Measurements from ENCODE around the gene FAM241B. TPM values are rescaled to one million over a fixed set of nuclear protein-coding genes. Genes with fewer than 3 reads are reported as not detected.

FAM241B gene
- total RNA-seq, 1 donor from 2014 or later = 1.00 TPM

- no peak overlapping the region for H3K4me3 Mint-ChIP-seq
- CTCF ChIA-PET = no interaction called here
- peaks cover 9% of the 10 kb centered on the region for H3K4me1 Mint-ChIP-seq
These were observed 11.3 kb upstream of the FAM241B start for GRCh38 chr10:69618746-69619145.

DNA sequence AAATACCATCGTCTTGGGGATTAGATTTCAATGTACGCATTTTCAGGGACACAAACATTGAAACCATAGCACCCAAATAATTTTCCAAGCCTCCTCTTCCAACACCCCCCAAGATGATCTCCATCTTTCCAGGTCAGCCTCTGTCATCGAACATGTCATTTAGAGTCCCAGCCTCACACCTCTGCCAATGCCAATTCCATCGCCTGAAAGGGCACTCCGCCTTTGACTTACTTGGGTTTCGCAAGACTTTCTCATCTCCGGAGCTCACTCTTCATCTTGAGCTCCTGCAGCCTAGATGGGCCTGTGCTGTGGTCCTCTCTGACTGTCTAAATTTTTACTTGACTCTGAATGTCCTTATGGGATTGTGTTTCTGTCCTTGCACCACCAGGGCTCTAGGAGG is 10.4 kb upstream of the FAM241B start:
- intact Hi-C loops (cut with micrococcal nuclease) = no loop called here
- ATAC-seq (ENCODE audit: low read depth) (no peak), DNase-seq (no peak)
- Mint-ChIP-seq H3K27ac (no peak overlapping the region), H3K9me3 (peaks cover 7% of the 10 kb centered on the region), H3K4me1 (peaks cover 6% of the 10 kb centered on the region), H3K4me3 (no peak overlapping the region), H3K27me3 (peaks cover 33% of the 10 kb centered on the region), H3K36me3 (ENCODE audit: low read depth) (no peaks in the 10 kb centered on the region)
- ChIA-PET POLR2A (no interaction called here), CTCF (no interaction called here)
- TF ChIP-seq CTCF (IDR thresholded peaks at IDR 0.05) = no peak

More at GRCh38 chr10:69618746-69619145, 11.3 kb upstream of the FAM241B start:
- Mint-ChIP-seq H3K9me3 (peaks cover 7% of the 10 kb centered on the region), H3K36me3 (ENCODE audit: low read depth) (no peaks in the 10 kb centered on the region), H3K27ac (no peak overlapping the region), H3K27me3 (peaks cover 33% of the 10 kb centered on the region)
- intact Hi-C loops (cut with micrococcal nuclease) = no loop called here
- no peak for DNase-seq
- no peak for TF ChIP-seq CTCF (IDR thresholded peaks at IDR 0.05)
- POLR2A ChIA-PET = no interaction called here
- ATAC-seq (ENCODE audit: low read depth) = no peak

DNA sequence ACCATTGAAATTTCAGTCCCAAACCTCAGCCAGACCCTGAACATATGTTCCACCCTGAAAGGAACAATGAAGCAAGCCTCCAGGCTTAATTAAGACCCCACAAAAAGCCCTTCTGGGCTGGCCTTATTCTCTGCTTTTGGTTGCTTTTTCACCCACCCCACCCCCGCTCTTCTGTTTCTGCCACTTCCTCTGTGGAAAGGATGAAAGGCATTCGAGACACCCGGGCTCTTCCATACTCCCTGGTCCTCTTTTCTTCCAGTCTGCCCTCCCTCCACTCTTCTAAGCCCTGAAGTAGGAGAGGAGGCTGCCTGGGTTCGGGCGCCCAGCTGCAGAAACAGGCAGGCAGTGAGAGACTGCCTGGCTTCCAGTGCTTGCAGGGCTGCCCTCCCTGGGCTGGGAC is 9.4 kb upstream of the FAM241B start:
- no peak for DNase-seq
- Mint-ChIP-seq H3K36me3 (ENCODE audit: low read depth) (no peaks in the 10 kb centered on the region), H3K9me3 (peaks cover 10% of the 10 kb centered on the region), H3K4me1 (peaks cover 6% of the 10 kb centered on the region), H3K27ac (no peak overlapping the region), H3K27me3 (peaks cover 33% of the 10 kb centered on the region), H3K4me3 (no peak overlapping the region)
- ChIA-PET CTCF (no interaction called here), POLR2A (no interaction called here)
- intact Hi-C loops (cut with micrococcal nuclease) = no loop called here
- no peak for TF ChIP-seq CTCF (IDR thresholded peaks at IDR 0.05)
- ATAC-seq (ENCODE audit: low read depth) = no peak

- Mint-ChIP-seq H3K36me3 (ENCODE audit: low read depth) (no peaks in the 10 kb centered on the region), H3K27ac (no peak overlapping the region), H3K4me3 (no peak overlapping the region), H3K4me1 (peaks cover 6% of the 10 kb centered on the region), H3K27me3 (peaks cover 31% of the 10 kb centered on the region), H3K9me3 (peaks cover 10% of the 10 kb centered on the region)
- ChIA-PET POLR2A (no interaction called here), CTCF (no interaction called here)
- DNase-seq (no peak), ATAC-seq (ENCODE audit: low read depth) (no peak)
- TF ChIP-seq CTCF (IDR thresholded peaks at IDR 0.05) = no peak
- intact Hi-C loops (cut with micrococcal nuclease) = no loop called here
These were observed 5.7 kb upstream of the FAM241B start for GRCh38 chr10:69624245-69624786.

- no peaks in the 10 kb centered on the region for H3K36me3 Mint-ChIP-seq (ENCODE audit: low read depth)
- ChIA-PET CTCF (interaction anchor here (0.7 to 3.4 kb wide), 2 partner anchors 10 to 14 kb away, joined by 3 to 10 read pairs; no protein-coding TSS in a partner anchor), POLR2A (no interaction called here)
- ATAC-seq (ENCODE audit: low read depth) (no peak), DNase-seq (no peak)
- peaks cover 10% of the 10 kb centered on the region for H3K9me3 Mint-ChIP-seq
- no peak overlapping the region for H3K27ac Mint-ChIP-seq
- H3K4me3 Mint-ChIP-seq = no peak overlapping the region
- H3K4me1 Mint-ChIP-seq = peaks cover 6% of the 10 kb centered on the region
- intact Hi-C loops (cut with micrococcal nuclease) = no loop called here
- peaks cover 19% of the 10 kb centered on the region for H3K27me3 Mint-ChIP-seq
- no peak for TF ChIP-seq CTCF (IDR thresholded peaks at IDR 0.05)
These were observed 3.2 kb upstream of the FAM241B start for GRCh38 chr10:69626826-69627225.

Measured in activated B cell treated with CpG ODN at 0.5 μM for 24 hours (primary cell).